GM23338 (cell line): ENCODE results near the gene AGMAT. TPM values are rescaled to one million over a fixed set of nuclear protein-coding genes. Genes with fewer than 3 reads are reported as not detected.

Source experiments
- ATAC-seq: fragments of 200-7000 bp; cut with Tn5 transposase; 3 replicates; pipeline ENCODE4 v1.9.1; 2020
- DNase-seq: peaks from one replicate; pipeline ENCODE4 v3.0.0-alpha.2; 2015; ENCODE audit warnings: low spot score
- H2AFZ ChIP-seq: fragments of 200-600 bp; sonication (generic); 2 replicates; pipeline ENCODE4 v1.8.0; 2016; ENCODE audit warnings: antibody characterized with exemption, mild to moderate bottlenecking, moderate library complexity
- H3F3A ChIP-seq: fragments of 200-600 bp; sonication (generic); replicated peaks from 2 replicates; pipeline ENCODE4 v1.8.0; 2017; ENCODE audit warnings: antibody characterized with exemption, mixed run types, low read depth
- H3K27ac ChIP-seq: fragments of 200-600 bp; sonication (generic); 2 replicates; pipeline ENCODE4 v1.6.1; 2016; ENCODE audit warnings: low read depth
- H3K27me3 ChIP-seq: fragments of 200-600 bp; sonication (generic); 2 replicates; pipeline ENCODE4 v1.8.0; 2016; ENCODE audit warnings: mild to moderate bottlenecking, mixed run types, moderate library complexity; ENCODE audit not compliant: insufficient read depth
- H3K36me3 ChIP-seq: fragments of 200-600 bp; sonication (generic); 2 replicates; pipeline ENCODE4 v1.8.0; 2016; ENCODE audit warnings: mild to moderate bottlenecking; ENCODE audit not compliant: insufficient read depth
- H3K4me1 ChIP-seq: fragments of 200-600 bp; sonication (generic); 2 replicates; pipeline ENCODE4 v1.8.0; 2016; ENCODE audit warnings: mild to moderate bottlenecking, moderate library complexity; ENCODE audit not compliant: insufficient read depth
- H3K4me2 ChIP-seq: fragments of 200-600 bp; sonication (generic); 2 replicates; pipeline ENCODE4 v1.7.1; 2017; ENCODE audit warnings: mixed run types
- H3K4me3 ChIP-seq: fragments of 200-600 bp; sonication (generic); 2 replicates; pipeline ENCODE4 v1.6.1; 2016; ENCODE audit warnings: mixed run types
- H3K79me2 ChIP-seq: fragments of 200-600 bp; sonication (generic); replicated peaks from 2 replicates; pipeline ENCODE4 v1.8.0; 2017; ENCODE audit warnings: mild to moderate bottlenecking; ENCODE audit not compliant: insufficient read depth
- H3K9me2 ChIP-seq: fragments of 200-600 bp; sonication (generic); 2 replicates; pipeline ENCODE4 v1.8.0; 2017; ENCODE audit not compliant: insufficient read depth
- H4K20me1 ChIP-seq: fragments of 200-600 bp; sonication (generic); replicated peaks from 2 replicates; pipeline ENCODE4 v1.8.0; 2017; ENCODE audit warnings: mild to moderate bottlenecking; ENCODE audit not compliant: insufficient read depth
- H3K27ac Mint-ChIP-seq: 2 replicates; pipeline ENCODE4 v1.8.0; 2020; ENCODE audit warnings: inconsistent platforms, mild to moderate bottlenecking, moderate library complexity, mixed read lengths
- H3K27me3 Mint-ChIP-seq: 3 replicates; pipeline ENCODE4 v1.8.0; 2022; ENCODE audit warnings: low read depth, mild to moderate bottlenecking, moderate library complexity, mixed read lengths, inconsistent platforms; ENCODE audit not compliant: insufficient read depth, poor library complexity
- H3K36me3 Mint-ChIP-seq: 3 replicates; pipeline ENCODE4 v1.8.0; 2021; ENCODE audit warnings: low read depth, mild to moderate bottlenecking, inconsistent platforms, moderate library complexity, mixed read lengths
- H3K4me1 Mint-ChIP-seq: 3 replicates; pipeline ENCODE4 v1.8.0; 2020; ENCODE audit warnings: mild to moderate bottlenecking, inconsistent platforms, mixed read lengths
- H3K4me3 Mint-ChIP-seq: 3 replicates; pipeline ENCODE4 v1.8.0; 2021; ENCODE audit warnings: moderate library complexity, mild to moderate bottlenecking, inconsistent platforms, mixed read lengths
- H3K9me3 Mint-ChIP-seq: 3 replicates; pipeline ENCODE4 v1.8.0; 2020; ENCODE audit warnings: moderate library complexity, mild to moderate bottlenecking, inconsistent platforms, mixed read lengths
- CREB1 ChIP-seq: fragments of 250-450 bp; sonication (Bioruptor Pico); IDR thresholded peaks from 2 replicates; pipeline ENCODE4 v1.5.0; 2020; ENCODE audit warnings: low read depth, mild to moderate bottlenecking, moderate library complexity
- CTCF ChIP-seq, 2 experiments: fragments of 200-600 bp in 1 of 2; sonication (generic) in 1 of 2; conservative IDR thresholded peaks; 2 replicates each; pipeline versions ENCODE4 v1.5.1 to v1.6.1; 2016 to 2017; ENCODE audit warnings: antibody characterized with exemption in 2 of 2, low read depth in 2 of 2, mild to moderate bottlenecking in 2 of 2, moderate library complexity in 1 of 2
- ETS1 ChIP-seq: IDR thresholded peaks from 2 replicates; pipeline ENCODE4 v1.6.1; 2016; ENCODE audit warnings: antibody characterized with exemption
- EZH2 ChIP-seq: fragments of 200-600 bp; sonication (generic); IDR thresholded peaks from one replicate; pipeline ENCODE4 v1.8.0; 2017; ENCODE audit warnings: antibody characterized with exemption, mild to moderate bottlenecking, low read depth; ENCODE audit not compliant: unreplicated experiment
- EZH2phosphoT487 ChIP-seq: fragments of 200-600 bp; sonication (generic); IDR thresholded peaks from one replicate; pipeline ENCODE4 v1.8.1; 2018; ENCODE audit warnings: antibody characterized with exemption; ENCODE audit not compliant: unreplicated experiment
- JUNB ChIP-seq: IDR thresholded peaks from one replicate; pipeline ENCODE4 v1.6.1; 2016; ENCODE audit warnings: antibody characterized with exemption; ENCODE audit not compliant: unreplicated experiment
- NANOG ChIP-seq: IDR thresholded peaks from 2 replicates; pipeline ENCODE4 v1.6.1; 2016; ENCODE audit warnings: antibody characterized with exemption, borderline replicate concordance
- POLR2AphosphoS5 ChIP-seq: IDR thresholded peaks from 2 replicates; pipeline ENCODE4 v1.6.1; 2016; ENCODE audit warnings: antibody characterized with exemption, low read depth
- REST ChIP-seq: IDR thresholded peaks from one replicate; pipeline ENCODE4 v1.6.1; 2018; ENCODE audit warnings: antibody characterized with exemption; ENCODE audit not compliant: unreplicated experiment
- STAT1 ChIP-seq: IDR thresholded peaks from one replicate; pipeline ENCODE4 v1.6.1; 2016; ENCODE audit warnings: antibody characterized with exemption; ENCODE audit not compliant: unreplicated experiment
- ZNF114 ChIP-seq: fragments of 250-450 bp; sonication (Bioruptor Pico); IDR thresholded peaks from 2 replicates; pipeline ENCODE4 v1.5.0; 2020; ENCODE audit warnings: mild to moderate bottlenecking, moderate library complexity
- ZNF331 ChIP-seq: fragments of 250-450 bp; sonication (Bioruptor Pico); IDR thresholded peaks from 2 replicates; pipeline ENCODE4 v1.5.0; 2020; ENCODE audit warnings: low read depth, mild to moderate bottlenecking, moderate library complexity
- polyA plus RNA-seq: library from polyadenylated mRNA; unstranded; fragments of >200 nt; fragmentation: Nextera tagmentation; extraction: Ambion mirVana; gene quantifications from 2 replicates; pipeline ENCODE4 v1.2.1, GENCODE V29; 2016
- total RNA-seq: library from RNA; depleted of rRNA; stranded (reverse); fragments of >200 nt; shearing (Covaris generic); gene quantifications from 2 replicates; pipeline ENCODE4 v1.2.3, GENCODE V29; 2014
- TF ChIP-seq, protein P1 (sequence below): fragments of 250-450 bp; sonication (Bioruptor Pico); IDR thresholded peaks from 2 replicates; pipeline ENCODE4 v1.5.0; 2020; ENCODE audit warnings: mild to moderate bottlenecking, moderate library complexity

The AGMAT gene
- total and polyA plus RNA-seq, 2 experiments from 2014 or later = 1.8 to 7.4 TPM

GRCh38 chr1:15575549-15576150 is 9.2 kb downstream of the AGMAT start:
- TF ChIP-seq, protein P1, sequence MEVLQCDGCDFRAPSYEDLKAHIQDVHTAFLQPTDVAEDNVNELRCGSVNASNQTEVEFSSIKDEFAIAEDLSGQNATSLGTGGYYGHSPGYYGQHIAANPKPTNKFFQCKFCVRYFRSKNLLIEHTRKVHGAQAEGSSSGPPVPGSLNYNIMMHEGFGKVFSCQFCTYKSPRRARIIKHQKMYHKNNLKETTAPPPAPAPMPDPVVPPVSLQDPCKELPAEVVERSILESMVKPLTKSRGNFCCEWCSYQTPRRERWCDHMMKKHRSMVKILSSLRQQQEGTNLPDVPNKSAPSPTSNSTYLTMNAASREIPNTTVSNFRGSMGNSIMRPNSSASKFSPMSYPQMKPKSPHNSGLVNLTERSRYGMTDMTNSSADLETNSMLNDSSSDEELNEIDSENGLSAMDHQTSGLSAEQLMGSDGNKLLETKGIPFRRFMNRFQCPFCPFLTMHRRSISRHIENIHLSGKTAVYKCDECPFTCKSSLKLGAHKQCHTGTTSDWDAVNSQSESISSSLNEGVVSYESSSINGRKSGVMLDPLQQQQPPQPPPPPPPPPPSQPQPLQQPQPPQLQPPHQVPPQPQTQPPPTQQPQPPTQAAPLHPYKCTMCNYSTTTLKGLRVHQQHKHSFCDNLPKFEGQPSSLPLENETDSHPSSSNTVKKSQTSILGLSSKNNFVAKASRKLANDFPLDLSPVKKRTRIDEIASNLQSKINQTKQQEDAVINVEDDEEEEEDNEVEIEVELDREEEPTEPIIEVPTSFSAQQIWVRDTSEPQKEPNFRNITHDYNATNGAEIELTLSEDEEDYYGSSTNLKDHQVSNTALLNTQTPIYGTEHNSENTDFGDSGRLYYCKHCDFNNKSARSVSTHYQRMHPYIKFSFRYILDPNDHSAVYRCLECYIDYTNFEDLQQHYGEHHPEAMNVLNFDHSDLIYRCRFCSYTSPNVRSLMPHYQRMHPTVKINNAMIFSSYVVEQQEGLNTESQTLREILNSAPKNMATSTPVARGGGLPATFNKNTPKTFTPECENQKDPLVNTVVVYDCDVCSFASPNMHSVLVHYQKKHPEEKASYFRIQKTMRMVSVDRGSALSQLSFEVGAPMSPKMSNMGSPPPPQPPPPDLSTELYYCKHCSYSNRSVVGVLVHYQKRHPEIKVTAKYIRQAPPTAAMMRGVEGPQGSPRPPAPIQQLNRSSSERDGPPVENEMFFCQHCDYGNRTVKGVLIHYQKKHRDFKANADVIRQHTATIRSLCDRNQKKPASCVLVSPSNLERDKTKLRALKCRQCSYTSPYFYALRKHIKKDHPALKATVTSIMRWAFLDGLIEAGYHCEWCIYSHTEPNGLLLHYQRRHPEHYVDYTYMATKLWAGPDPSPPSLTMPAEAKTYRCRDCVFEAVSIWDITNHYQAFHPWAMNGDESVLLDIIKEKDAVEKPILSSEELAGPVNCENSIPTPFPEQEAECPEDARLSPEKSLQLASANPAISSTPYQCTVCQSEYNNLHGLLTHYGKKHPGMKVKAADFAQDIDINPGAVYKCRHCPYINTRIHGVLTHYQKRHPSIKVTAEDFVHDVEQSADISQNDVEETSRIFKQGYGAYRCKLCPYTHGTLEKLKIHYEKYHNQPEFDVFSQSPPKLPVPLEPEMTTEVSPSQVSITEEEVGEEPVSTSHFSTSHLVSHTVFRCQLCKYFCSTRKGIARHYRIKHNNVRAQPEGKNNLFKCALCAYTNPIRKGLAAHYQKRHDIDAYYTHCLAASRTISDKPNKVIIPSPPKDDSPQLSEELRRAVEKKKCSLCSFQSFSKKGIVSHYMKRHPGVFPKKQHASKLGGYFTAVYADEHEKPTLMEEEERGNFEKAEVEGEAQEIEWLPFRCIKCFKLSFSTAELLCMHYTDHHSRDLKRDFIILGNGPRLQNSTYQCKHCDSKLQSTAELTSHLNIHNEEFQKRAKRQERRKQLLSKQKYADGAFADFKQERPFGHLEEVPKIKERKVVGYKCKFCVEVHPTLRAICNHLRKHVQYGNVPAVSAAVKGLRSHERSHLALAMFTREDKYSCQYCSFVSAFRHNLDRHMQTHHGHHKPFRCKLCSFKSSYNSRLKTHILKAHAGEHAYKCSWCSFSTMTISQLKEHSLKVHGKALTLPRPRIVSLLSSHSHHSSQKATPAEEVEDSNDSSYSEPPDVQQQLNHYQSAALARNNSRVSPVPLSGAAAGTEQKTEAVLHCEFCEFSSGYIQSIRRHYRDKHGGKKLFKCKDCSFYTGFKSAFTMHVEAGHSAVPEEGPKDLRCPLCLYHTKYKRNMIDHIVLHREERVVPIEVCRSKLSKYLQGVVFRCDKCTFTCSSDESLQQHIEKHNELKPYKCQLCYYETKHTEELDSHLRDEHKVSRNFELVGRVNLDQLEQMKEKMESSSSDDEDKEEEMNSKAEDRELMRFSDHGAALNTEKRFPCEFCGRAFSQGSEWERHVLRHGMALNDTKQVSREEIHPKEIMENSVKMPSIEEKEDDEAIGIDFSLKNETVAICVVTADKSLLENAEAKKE (CRISPR knock-in tag) = no peak
- TF ChIP-seq STAT1 (no peak), ETS1 (no peak), NANOG (no peak), EZH2 (no peak), EZH2phosphoT487 (no peak), JUNB (no peak), ZNF331 (CRISPR knock-in tag) (no peak), CTCF (conservative IDR thresholded peaks at IDR 0.05; ENCODE audit: low read depth in 2 of 2) (no peak), POLR2AphosphoS5 (no peak), ZNF114 (CRISPR knock-in tag) (no peak), CREB1 (no peak), REST (no peak)
- no peak overlapping the region for H3K27ac ChIP-seq
- no peaks in the 10 kb centered on the region for H4K20me1 ChIP-seq
- no peak overlapping the region for H3K4me3 ChIP-seq
- Mint-ChIP-seq H3K4me1 (0 out of 3 replicates have a peak, but pooled peaks cover 3% of the 10 kb centered on the region), H3K27me3 (peaks cover 4% of the 10 kb centered on the region), H3K9me3 (no peaks in the 10 kb centered on the region), H3K4me3 (no peak overlapping the region), H3K27ac (no peak overlapping the region), H3K36me3 (peaks cover 10% of the 10 kb centered on the region; the same call in 2 of the 3 replicates)
- no peaks in the 10 kb centered on the region for H3K79me2 ChIP-seq
- H3K36me3 ChIP-seq = peaks cover 9% of the 10 kb centered on the region
- no peaks in the 10 kb centered on the region for H3F3A ChIP-seq
- H3K27me3 ChIP-seq = no peaks in the 10 kb centered on the region
- H3K4me2 ChIP-seq = no peak overlapping the region
- no peak overlapping the region for H2AFZ ChIP-seq
- ATAC-seq (no peak), DNase-seq (no peak)
- no peaks in the 10 kb centered on the region for H3K4me1 ChIP-seq
- no peaks in the 10 kb centered on the region for H3K9me2 ChIP-seq
